GM19452 (cell line): ENCODE measurements around the gene CEP95.
"Not testable (repeated sequence)": the region's sequence is repeated elsewhere in the genome, so short reads cannot be mapped to it uniquely, and the experiment has no call there.

Source experiments
- ATAC-seq: cut with Tn5 transposase; IDR thresholded peaks from one replicate; pipeline ENCODE4 v1.9.1; 2021; ENCODE audit not compliant: unreplicated experiment

The CEP95 gene

GRCh38 chr17:64506576-64507412, at the start of gene CEP95:
Gene CEP95 (plus strand): TSS chr17:64506977. CDS start chr17:64507098, 121 bp downstream.
- peak; percentile 61 for ATAC-seq

GRCh38 chr17:64457156-64457555, 49.6 kb upstream of the CEP95 start:
- no peak for ATAC-seq

GRCh38 chr17:64458756-64459155, 48.0 kb upstream of the CEP95 start:
- ATAC-seq = no peak

GRCh38 chr17:64459284-64459747, 47.5 kb upstream of the CEP95 start:
- no peak for ATAC-seq

- ATAC-seq = not testable (repeated sequence)
Measured at GRCh38 chr17:64459818-64460217, 47.0 kb upstream of the CEP95 start.

GRCh38 chr17:64460955-64461354, 45.8 kb upstream of the CEP95 start:
- ATAC-seq = no peak

GRCh38 chr17:64461788-64462187, 45.0 kb upstream of the CEP95 start:
- no peak for ATAC-seq

GRCh38 chr17:64466019-64466735, 40.6 kb upstream of the CEP95 start:
- ATAC-seq = no peak

GRCh38 chr17:64466834-64467233, 39.9 kb upstream of the CEP95 start:
- ATAC-seq = not testable (repeated sequence)

- no peak for ATAC-seq
Measured at GRCh38 chr17:64470625-64471024, 36.2 kb upstream of the CEP95 start.

GRCh38 chr17:64471440-64471839, 35.3 kb upstream of the CEP95 start:
- ATAC-seq = no peak

GRCh38 chr17:64472564-64472963, 34.2 kb upstream of the CEP95 start:
- no peak for ATAC-seq

- no peak for ATAC-seq
Measured at GRCh38 chr17:64477849-64478248, 28.9 kb upstream of the CEP95 start.

- no peak for ATAC-seq
Measured at GRCh38 chr17:64480951-64481350, 25.8 kb upstream of the CEP95 start.

- no peak for ATAC-seq
Measured at GRCh38 chr17:64484380-64484779, 22.4 kb upstream of the CEP95 start.

GRCh38 chr17:64488301-64488700, 18.5 kb upstream of the CEP95 start:
- no peak for ATAC-seq

GRCh38 chr17:64491034-64491860, 15.5 kb upstream of the CEP95 start:
- ATAC-seq = no peak

- no peak for ATAC-seq
Measured at GRCh38 chr17:64491994-64492393, 14.8 kb upstream of the CEP95 start.

- no peak for ATAC-seq
Measured at GRCh38 chr17:64492481-64493109, 14.2 kb upstream of the CEP95 start.

- ATAC-seq = no peak
Measured at GRCh38 chr17:64494121-64494520, 12.7 kb upstream of the CEP95 start.

- not testable (repeated sequence) for ATAC-seq
Measured at GRCh38 chr17:64495300-64495699, 11.5 kb upstream of the CEP95 start.
